OCI-LY1 (cell line): ENCODE data around the gene CHID1.

Source experiments
- H2AFZ ChIP-seq: fragments of 200-600 bp; sonication (generic), shearing (Covaris generic); 2 replicates; pipeline ENCODE4 v1.6.0; 2014; ENCODE audit warnings: antibody characterized with exemption, mild to moderate bottlenecking, low read length
- H3F3A ChIP-seq: fragments of 200-600 bp; sonication (generic), shearing (Covaris generic); 2 replicates; pipeline ENCODE4 v1.6.0; 2014; ENCODE audit warnings: mild to moderate bottlenecking, antibody characterized with exemption, low read length, moderate library complexity; ENCODE audit not compliant: insufficient read depth
- H3K27ac ChIP-seq: fragments of 200-600 bp; sonication (generic); 2 replicates; pipeline ENCODE4 v1.5.1; 2014; ENCODE audit warnings: low read length, mixed run types, mild to moderate bottlenecking, low read depth; ENCODE audit not compliant: poor library complexity, severe bottlenecking
- H3K27me3 ChIP-seq: fragments of 200-600 bp; sonication (generic); 2 replicates; pipeline ENCODE4 v1.6.0; 2014; ENCODE audit warnings: antibody characterized with exemption, mild to moderate bottlenecking, low read length, moderate library complexity; ENCODE audit not compliant: insufficient read depth
- H3K36me3 ChIP-seq: fragments of 200-600 bp; sonication (generic); 2 replicates; pipeline ENCODE4 v1.6.1; 2014; ENCODE audit warnings: mild to moderate bottlenecking, antibody characterized with exemption, low read length, moderate library complexity, mixed read lengths; ENCODE audit not compliant: insufficient read depth
- H3K4me1 ChIP-seq: fragments of 200-600 bp; sonication (generic); 2 replicates; pipeline ENCODE4 v1.5.1; 2014; ENCODE audit warnings: mild to moderate bottlenecking, low read length, moderate library complexity; ENCODE audit not compliant: insufficient read depth, severe bottlenecking
- H3K4me2 ChIP-seq: fragments of 200-600 bp; sonication (generic), shearing (Covaris generic); 2 replicates; pipeline ENCODE4 v1.6.1; 2014; ENCODE audit warnings: low read length
- H3K4me3 ChIP-seq: fragments of 200-600 bp; sonication (generic); 2 replicates; pipeline ENCODE4 v1.5.1; 2014; ENCODE audit warnings: low read length, low read depth, mild to moderate bottlenecking, mixed read lengths; ENCODE audit not compliant: poor library complexity, severe bottlenecking
- H3K79me2 ChIP-seq: fragments of 200-600 bp; shearing (Covaris generic); 2 replicates; pipeline ENCODE4 v1.6.1; 2016; ENCODE audit warnings: mixed run types, low read length, mixed read lengths; ENCODE audit not compliant: insufficient read depth
- H3K9ac ChIP-seq: fragments of 200-600 bp; sonication (generic), shearing (Covaris generic); 2 replicates; pipeline ENCODE4 v1.6.1; 2014; ENCODE audit warnings: mild to moderate bottlenecking, low read length, mixed read lengths
- H3K9me2 ChIP-seq: fragments of 200-600 bp; sonication (generic), shearing (Covaris generic); 2 replicates; pipeline ENCODE4 v1.6.1; 2014; ENCODE audit warnings: low read depth, mild to moderate bottlenecking, low read length, mixed read lengths
- H3K9me3 ChIP-seq: fragments of 200-600 bp; shearing (Covaris generic); 2 replicates; pipeline ENCODE4 v1.6.1; 2014; ENCODE audit warnings: low read length, mixed read lengths
- H4K20me1 ChIP-seq: fragments of 200-600 bp; sonication (generic), shearing (Covaris generic); 2 replicates; pipeline ENCODE4 v1.6.0; 2016; ENCODE audit warnings: mild to moderate bottlenecking, low read length; ENCODE audit not compliant: insufficient read depth
- EZH2 ChIP-seq: fragments of 200-600 bp; sonication (generic), shearing (Covaris generic); IDR thresholded peaks from 2 replicates; pipeline ENCODE4 v1.8.0; 2017; ENCODE audit warnings: borderline replicate concordance, mixed run types, mild to moderate bottlenecking, antibody characterized with exemption, low read length, moderate library complexity, mixed read lengths
- TF ChIP-seq, protein P1 (sequence below): fragments of 200-600 bp; sonication (generic), shearing (Covaris generic); IDR thresholded peaks from 2 replicates; pipeline ENCODE4 v1.5.1; 2017; ENCODE audit warnings: mild to moderate bottlenecking, antibody characterized with exemption, low read length, moderate library complexity, mixed read lengths

CHID1 gene

DNA sequence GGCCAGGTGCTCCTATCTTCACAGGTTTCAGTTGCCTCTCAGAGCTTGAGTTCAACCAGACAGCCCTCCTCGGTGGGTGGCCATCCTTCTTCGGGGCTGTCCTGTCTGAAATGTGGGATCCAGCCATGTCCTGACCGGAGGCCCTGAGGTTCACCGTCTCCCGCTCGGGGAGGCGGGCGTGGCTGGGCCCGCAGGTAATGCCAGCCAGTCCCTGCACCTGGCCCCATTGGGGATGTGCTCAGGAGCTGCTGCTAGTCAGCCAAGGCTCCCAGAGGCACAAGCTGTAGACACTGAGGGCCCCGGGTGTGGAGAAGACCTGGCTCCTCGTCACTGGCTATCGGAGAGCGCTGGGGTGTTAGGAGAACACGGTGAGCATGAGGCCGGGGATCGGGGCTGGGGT lies 35.4 kb downstream of the CHID1 start:
- Histone ChIP-seq H3K4me1 (no peaks in the 10 kb centered on the region), H3K79me2 (no peaks in the 10 kb centered on the region), H3F3A (no peaks in the 10 kb centered on the region), H3K27me3 (no peaks in the 10 kb centered on the region), H3K9me2 (no peaks in the 10 kb centered on the region), H3K4me2 (no peak overlapping the region), H2AFZ (no peak overlapping the region), H3K4me3 (no peak overlapping the region), H3K9ac (no peak overlapping the region), H3K36me3 (peaks cover 4% of the 10 kb centered on the region; the same call in 1 of the 2 replicates), H4K20me1 (no peaks in the 10 kb centered on the region), H3K9me3 (no peaks in the 10 kb centered on the region), H3K27ac (no peak overlapping the region)
- TF ChIP-seq EZH2 = no peak
- TF ChIP-seq, protein P1, sequence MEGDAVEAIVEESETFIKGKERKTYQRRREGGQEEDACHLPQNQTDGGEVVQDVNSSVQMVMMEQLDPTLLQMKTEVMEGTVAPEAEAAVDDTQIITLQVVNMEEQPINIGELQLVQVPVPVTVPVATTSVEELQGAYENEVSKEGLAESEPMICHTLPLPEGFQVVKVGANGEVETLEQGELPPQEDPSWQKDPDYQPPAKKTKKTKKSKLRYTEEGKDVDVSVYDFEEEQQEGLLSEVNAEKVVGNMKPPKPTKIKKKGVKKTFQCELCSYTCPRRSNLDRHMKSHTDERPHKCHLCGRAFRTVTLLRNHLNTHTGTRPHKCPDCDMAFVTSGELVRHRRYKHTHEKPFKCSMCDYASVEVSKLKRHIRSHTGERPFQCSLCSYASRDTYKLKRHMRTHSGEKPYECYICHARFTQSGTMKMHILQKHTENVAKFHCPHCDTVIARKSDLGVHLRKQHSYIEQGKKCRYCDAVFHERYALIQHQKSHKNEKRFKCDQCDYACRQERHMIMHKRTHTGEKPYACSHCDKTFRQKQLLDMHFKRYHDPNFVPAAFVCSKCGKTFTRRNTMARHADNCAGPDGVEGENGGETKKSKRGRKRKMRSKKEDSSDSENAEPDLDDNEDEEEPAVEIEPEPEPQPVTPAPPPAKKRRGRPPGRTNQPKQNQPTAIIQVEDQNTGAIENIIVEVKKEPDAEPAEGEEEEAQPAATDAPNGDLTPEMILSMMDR = no peak

DNA sequence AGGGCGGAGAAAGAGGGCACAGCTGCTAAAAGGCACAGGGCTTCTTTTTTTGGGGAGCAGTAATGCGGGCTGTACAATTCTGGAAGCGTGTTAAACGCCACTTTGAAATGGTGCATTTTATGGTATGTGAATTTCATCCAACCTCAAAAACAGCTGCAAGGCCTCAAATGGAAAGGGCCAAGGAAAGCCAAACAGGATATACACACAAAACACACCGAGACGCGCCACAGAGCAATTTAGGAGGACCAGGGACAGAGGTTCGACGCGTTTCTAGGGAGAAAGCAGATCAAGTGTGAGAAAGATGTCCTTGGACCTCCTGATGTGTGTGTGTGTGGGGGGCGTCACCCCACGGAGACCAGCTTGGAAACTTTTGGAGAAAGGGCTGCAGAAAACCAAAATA lies 36.9 kb downstream of the CHID1 start:
- no peaks in the 10 kb centered on the region for H3K4me1 ChIP-seq
- no peaks in the 10 kb centered on the region; the same call in 1 of the 2 replicates for H3K27me3 ChIP-seq
- TF ChIP-seq, protein P1 = no peak
- no peak for TF ChIP-seq EZH2
- H2AFZ ChIP-seq = no peak overlapping the region
- no peak overlapping the region for H3K27ac ChIP-seq
- H3K9ac ChIP-seq = no peak overlapping the region
- H3F3A ChIP-seq = no peaks in the 10 kb centered on the region
- no peak overlapping the region for H3K4me2 ChIP-seq
- H3K79me2 ChIP-seq = no peaks in the 10 kb centered on the region
- H3K36me3 ChIP-seq = peaks cover 4% of the 10 kb centered on the region; the same call in 1 of the 2 replicates
- H3K9me2 ChIP-seq = no peaks in the 10 kb centered on the region
- H4K20me1 ChIP-seq = no peaks in the 10 kb centered on the region
- H3K4me3 ChIP-seq = no peak overlapping the region
- no peaks in the 10 kb centered on the region for H3K9me3 ChIP-seq

DNA sequence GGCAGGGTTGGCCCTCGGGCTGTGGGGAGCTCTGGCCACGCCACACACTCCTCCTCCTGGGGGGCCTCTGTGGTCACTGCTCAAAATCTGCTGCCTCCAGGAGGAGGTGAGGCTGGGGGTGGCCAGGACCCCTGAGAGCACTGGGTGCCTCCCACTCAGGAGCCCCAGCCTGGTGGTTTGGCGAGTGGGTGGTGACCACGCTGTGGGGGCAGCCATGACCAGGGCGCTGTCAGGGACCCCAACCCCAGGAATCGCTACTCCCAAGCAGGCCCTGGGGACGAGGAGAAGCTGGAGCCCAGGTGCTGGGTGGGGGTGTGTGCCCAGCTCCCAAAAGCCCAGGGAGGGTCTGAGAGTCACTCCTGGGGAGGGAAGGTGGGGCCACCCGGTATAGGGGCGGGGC lies 37.8 kb downstream of the CHID1 start:
- Histone ChIP-seq H3K9me3 (no peaks in the 10 kb centered on the region), H3K4me3 (no peak overlapping the region), H2AFZ (no peak overlapping the region), H3K9ac (no peak overlapping the region), H3K27ac (no peak overlapping the region), H3K27me3 (no peaks in the 10 kb centered on the region; the same call in 1 of the 2 replicates), H3K9me2 (no peaks in the 10 kb centered on the region), H3K79me2 (no peaks in the 10 kb centered on the region), H3F3A (no peaks in the 10 kb centered on the region), H4K20me1 (no peaks in the 10 kb centered on the region), H3K36me3 (peaks cover under 1% of the 10 kb centered on the region; the same call in 1 of the 2 replicates), H3K4me2 (no peak overlapping the region), H3K4me1 (no peaks in the 10 kb centered on the region)
- TF ChIP-seq, protein P1 = no peak
- no peak for TF ChIP-seq EZH2
